NCI-H2171 (cell line): ENCODE results near the gene RPL28.

Source experiments
- DNase-seq: peaks from one replicate; lab custom pipeline; 2025; lab: John Stamatoyannopoulos, UW

Gene RPL28

DNA sequence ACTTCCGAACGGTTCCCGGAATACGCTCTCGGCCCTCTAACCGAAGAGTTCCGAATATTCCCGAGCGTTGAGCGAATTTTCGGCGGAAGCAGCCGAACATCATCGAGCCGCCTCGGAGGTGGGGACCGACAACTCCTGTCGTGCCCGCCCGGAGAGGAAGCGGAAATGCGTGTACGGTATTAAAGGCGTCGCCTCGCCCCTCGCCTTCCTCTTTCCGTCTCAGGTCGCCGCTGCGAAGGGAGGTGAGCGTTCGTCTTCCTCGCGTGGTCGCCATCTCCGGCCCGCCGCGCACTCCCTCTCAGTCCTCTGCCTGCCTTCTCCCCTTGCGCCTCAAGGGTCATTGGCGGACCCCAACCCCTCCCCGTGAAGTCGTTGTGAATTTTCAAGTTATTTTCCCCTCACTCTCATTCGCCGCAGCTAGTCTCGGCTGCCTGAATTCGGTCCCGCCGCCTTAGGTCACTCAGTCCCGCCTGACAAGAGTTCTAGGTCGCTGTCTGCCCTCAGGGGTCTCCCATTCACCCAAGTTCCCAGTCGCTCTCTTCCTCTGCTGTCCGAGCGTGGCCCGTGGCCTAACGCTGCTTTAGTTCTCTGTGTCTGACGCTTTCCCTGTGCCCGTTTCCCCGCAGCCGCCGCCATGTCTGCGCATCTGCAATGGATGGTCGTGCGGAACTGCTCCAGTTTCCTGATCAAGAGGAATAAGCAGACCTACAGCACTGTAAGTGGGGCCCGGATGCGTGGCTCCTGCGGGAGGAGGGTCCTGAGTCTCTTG, at the start of gene RPL28:
RPL28 (plus strand) TSS at position 209 of the 769 bp plus-strand sequence; CDS start at position 635, 426 bp downstream.
- peak; percentile 97 for DNase-seq

DNA sequence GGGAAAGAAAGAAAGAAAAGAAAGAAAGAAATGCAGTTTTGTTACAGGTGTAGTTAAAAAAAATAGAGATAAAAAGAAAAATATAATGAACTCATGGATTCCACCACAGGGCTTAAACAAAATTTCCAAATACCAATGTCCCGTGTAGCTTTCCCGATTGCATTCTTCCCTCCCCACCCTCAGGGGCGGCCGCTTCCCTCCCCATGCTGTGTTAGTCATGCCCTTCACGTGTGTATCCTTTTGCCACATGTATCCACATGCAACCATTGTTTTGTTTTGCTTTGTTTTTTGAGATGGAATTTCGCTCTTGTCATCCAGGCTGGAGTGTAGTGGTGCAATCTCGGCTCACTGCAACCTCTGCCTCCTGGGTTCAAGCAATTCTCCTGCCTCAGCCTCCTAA, 49.6 kb upstream of the RPL28 start:
- DNase-seq = no peak

DNA sequence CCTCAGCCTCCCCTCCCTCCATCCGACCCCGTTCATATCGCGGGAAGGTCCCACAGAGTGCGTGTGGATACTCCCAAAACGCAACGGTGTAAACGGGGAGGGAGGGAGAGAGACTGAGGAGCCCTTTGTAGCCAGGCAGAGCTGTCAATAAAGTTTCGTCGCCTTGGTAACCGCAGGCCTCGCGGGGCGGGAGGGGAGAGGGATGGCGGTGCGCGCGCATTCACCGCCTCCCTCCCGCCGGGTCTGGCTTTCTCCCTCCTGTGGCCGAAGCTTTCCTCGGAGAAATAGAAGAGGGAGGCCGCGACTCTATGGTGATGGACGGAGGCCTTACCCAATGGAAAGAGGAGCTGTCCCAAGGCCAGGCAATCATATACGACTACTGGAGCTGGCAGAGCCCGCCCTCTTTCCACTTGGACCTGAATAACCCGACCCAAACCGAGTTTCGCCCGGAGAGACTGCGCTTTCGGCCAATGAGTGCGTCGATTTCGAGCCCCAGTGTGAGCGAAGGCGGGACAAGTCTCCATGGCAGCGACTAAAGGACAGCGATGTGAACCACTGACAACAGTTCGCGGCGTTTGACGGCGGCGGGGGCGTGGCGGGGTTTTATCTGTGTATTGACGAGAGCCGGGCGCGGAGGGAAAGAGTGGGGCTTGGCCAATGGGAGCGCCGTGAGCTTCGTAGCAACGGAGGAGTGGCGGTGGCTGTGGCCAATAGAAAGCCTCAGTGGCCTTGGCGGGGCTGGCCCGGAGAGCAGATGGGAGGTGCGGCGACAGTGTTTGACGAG, 46.4 kb upstream of the RPL28 start, which contains the start of gene KMT5C:
KMT5C (plus strand) TSS at position 772 of the 784 bp plus-strand sequence. CDS start 2,061 bp downstream, outside the sequence.
- peak; percentile 100 for DNase-seq

DNA sequence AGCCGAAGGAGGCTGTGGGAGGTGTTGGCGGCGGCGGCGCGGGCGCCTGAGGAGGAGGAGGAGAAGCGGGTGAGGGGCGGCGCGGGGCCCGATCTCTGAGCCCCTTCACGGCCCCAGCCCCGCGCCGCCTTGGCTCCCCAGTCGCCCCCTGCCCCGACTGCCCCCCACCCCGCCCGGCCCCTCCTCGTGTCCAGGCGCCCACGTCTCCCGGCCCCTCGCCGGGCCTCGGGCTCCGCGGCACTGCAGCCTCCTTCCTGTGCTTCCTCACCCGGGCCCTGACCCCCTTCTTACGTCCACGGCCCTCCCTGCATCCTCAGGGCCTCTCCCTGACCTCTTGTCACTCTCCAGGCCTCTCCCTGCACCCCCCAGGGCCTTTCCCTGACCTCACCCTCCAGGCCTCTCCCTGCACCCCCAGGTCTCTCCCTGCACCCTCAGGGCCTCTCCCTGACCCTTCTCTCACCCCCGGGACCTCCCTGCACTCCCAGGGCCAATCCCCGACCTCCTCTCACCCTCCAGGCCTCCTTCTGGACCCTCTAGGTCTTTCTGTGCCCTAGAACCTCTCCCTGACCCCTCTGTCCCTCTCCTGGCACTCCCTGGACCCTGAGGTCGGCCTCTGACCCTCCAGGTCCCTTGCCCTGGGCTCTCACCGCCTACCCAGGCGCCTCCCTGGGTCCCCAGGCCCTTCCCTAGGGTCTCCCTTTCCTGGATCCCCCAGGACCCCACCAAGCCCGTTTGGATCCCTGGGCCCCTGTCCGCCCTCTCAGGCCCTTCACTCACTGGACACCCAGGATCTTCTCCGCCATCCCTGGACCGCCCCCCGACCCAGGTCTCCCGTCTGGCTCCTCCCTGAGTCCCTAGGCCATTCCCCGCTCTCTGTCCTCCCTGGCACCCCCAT, 45.6 kb upstream of the RPL28 start:
- DNase-seq = no peak

DNA sequence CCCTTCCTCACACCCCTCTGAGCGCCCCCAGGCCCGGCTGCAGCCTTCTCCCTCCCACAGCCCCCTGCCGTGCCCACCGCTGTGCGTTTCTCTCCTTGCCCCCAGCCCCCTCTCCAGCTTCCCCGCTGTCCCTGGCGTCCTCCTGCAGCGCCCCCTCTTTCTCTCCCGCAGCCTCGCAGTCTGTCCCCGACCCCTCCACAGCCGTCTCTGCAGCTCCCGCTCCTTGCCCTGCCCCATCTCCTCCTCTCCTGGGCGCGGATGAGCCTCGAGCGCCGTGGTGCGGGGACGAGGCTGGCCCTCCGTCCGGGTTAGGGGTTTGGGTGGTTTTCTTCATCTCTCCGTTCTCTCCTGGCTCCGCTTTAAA, 45.0 kb upstream of the RPL28 start:
- DNase-seq = peak; percentile 74

DNA sequence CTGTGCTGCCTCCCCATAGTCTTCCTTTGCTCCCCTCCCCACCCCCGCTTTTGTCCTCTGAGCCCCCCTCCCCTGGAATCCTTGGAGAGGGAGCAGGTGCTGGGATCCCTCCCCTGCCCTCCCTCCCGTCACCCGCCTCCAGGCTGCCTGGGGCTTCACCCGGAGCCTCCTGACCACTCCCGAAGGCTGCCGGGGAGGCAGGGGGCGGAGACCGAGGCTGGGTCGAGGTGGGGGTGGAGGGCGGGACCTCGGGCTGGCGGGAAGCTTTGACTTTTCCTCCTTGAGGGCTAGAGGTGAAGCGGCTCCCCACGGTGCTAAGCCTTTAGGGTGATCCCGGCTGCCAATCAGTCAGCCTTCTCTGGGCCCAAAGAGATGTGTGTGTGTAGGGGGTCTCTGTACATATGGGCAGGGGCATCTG, 44.6 kb upstream of the RPL28 start:
- peak; percentile 88 for DNase-seq

DNA sequence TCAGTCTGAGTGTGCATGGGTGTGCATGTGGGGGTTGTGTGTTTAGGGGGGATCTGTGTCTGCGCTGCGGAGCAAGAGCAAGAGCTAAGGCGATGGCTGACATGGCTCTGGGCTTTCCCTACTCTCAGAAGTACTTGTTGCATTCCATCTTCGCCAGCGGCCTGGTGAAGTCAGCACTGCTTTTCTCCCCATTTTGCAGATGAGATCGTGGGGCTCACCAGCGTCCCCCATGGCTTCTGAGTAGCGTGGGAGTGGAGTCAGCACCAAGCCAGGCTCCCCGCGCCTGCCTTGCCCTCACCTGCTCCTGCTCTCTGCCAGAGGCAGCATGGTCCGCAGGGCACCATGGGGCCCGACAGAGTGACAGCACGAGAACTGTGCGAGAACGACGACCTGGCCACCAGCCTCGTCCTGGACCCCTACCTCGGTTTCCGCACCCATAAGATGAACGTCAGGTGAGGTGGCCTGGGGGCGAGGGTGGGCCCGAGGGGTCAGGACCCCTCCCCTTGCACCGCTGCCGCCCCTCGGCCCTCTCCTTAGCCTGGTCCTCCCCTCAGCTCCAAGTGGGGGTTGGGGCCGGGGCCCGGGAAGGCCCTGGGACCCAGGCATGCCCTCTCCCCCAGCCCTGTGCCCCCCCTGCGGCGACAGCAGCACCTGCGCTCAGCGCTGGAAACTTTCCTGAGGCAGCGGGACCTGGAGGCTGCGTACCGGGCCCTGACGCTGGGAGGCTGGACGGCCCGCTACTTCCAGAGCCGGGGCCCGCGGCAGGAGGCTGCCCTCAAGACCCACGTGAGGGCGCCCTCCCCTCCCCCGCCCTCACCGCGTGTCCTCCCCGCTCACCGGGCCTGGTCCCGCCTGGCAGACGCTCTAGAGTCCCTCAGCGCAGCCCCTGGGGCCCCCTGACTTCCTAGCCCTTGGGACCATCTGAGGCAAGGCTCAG, 43.9 kb upstream of the RPL28 start:
- no peak for DNase-seq

DNA sequence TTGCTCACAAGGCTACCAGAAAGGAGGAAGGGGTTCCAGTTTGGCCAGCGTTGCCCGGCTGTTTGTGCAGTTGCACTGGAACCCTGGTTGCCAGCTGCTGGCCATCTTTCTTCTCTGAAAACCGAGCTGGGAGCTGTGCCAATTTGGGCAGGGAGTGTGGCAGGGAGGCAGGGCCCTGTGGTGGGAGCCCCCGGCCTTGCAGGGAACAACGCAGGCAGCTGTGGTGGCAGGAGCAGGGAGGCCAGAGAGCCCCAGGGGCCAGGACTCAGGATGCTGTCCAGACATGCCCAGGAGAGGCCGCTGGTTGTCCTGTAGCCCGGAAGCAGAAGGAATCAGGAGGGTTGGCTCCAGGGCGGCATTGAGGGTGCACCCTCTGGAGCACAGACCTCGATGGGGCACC, 41.3 kb upstream of the RPL28 start:
- DNase-seq = no peak

DNA sequence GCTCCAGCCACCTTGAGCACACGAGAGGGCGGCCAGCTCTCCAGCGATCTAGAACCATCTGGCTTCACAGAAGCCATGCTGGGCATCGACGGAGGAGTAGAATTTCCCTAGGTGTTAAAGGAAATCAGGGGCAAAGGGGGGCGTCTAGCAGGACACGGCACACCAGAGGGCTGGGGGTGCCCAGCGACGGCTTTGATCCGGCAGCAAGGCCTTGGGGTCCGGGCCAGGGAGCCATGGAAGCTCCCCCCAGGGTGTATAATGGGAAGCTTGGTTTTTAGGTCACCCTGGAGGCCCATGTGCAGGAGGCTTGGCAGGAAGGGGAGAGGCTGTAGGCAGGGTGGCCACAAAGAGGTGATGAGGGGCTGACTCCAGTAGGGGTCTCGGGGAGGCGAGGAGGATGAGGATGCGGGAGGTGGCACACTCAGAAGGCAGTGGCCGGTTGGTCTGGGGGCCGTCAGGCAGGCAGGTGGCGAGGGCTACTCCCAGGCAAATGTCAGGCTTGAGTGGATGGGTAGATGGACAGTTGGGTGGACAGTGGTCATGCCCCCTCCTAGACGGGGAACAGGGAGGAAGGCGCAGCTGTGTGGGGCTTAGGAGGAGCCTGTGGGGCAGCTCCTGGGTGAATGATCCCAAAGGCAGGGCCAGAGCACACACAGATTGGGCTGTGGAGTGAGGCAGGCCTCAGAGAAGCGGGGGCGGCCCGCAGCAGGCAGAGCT, 40.5 kb upstream of the RPL28 start:
- no peak for DNase-seq

DNA sequence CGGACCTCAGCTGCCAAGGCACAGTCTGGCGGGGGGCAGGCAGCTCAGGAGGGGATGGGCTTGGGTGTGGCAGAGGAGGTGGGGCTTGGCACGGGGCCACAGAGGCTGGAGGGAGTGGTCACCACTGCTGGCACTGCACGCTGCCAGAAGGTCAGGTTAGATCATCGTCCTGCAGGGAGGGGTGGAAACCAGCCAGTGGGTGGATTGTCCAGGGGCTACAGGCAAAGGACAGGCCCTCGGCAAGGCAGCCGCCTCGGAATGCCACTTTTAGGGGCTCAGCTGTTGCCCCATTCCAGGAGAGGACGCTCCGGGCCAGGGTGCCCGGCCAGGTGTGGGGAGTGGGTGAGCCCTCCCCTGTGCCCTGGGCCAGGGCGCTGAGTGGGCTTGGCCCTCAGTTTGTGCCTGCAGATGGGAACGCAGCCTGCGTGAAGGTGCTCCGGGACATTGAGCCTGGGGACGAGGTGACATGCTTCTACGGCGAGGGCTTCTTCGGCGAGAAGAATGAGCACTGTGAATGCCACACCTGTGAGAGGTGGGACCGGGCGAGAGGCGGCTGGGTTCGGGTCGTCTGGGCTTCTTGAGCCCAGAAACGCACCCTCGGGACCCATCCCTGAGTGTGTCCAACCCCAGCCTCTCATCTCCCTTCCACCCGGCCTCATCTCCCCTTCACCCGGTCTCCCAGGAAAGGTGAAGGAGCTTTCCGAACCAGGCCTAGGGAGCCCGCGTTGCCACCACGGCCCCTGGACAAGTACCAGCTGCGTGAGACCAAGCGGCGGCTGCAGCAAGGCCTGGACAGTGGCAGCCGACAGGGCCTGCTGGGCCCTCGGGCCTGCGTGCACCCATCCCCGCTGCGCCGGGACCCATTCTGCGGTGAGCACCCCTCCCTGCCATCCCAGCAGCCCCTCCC, 39.7 kb upstream of the RPL28 start:
- no peak for DNase-seq

DNA sequence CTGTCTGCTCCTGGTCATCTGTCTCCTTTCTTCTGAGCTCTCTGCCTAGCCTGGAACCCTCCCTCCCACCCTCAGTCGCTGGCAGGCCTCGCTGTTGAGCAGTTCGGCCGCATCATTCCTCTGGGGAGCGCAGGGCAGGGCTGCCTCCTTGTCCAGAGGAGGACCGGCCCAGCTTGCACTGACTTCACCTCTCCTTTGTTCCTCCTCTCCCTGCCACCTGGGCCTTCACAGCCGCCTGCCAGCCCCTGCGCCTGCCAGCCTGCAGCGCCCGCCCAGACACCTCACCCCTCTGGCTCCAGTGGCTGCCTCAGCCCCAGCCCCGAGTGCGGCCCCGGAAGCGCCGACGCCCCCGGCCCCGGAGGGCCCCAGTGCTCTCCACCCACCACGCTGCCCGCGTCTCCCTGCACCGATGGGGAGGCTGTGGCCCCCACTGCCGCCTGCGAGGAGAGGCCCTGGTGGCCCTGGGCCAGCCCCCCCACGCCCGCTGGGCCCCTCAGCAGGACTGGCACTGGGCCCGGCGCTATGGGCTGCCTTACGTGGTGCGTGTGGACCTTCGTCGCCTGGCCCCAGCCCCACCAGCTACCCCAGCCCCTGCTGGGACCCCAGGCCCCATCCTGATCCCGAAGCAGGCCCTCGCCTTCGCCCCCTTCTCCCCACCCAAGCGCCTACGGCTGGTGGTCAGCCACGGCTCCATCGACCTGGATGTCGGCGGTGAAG, 38.8 kb upstream of the RPL28 start:
- no peak for DNase-seq

DNA sequence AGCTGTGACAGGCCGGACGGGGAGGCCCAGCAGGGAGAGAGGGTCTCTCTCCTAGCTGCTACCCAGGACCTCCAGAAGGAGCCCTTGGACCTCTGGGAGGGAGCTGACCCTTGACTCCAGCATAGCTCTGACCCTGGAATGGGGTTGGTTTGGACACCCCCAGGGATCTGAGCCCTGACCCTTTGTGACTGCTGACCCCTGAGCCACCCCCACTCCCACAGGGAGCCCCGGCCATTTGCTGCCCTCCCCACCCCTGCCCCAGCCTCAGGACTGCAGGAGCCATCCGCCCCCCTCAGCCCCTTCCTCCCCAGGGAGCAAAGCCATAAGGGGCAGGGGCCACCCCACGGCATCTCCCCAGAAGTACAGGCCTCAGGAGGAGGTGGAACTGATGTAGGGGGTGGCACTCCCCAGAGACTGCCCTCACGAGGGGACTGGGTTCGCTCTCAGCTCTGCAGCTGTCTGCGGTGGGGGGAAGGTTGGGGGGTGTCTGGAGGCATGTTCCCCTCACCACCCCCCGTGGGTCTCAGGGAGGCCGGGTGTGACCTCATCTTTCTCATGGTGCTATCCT, 38.2 kb upstream of the RPL28 start:
- DNase-seq = no peak

DNA sequence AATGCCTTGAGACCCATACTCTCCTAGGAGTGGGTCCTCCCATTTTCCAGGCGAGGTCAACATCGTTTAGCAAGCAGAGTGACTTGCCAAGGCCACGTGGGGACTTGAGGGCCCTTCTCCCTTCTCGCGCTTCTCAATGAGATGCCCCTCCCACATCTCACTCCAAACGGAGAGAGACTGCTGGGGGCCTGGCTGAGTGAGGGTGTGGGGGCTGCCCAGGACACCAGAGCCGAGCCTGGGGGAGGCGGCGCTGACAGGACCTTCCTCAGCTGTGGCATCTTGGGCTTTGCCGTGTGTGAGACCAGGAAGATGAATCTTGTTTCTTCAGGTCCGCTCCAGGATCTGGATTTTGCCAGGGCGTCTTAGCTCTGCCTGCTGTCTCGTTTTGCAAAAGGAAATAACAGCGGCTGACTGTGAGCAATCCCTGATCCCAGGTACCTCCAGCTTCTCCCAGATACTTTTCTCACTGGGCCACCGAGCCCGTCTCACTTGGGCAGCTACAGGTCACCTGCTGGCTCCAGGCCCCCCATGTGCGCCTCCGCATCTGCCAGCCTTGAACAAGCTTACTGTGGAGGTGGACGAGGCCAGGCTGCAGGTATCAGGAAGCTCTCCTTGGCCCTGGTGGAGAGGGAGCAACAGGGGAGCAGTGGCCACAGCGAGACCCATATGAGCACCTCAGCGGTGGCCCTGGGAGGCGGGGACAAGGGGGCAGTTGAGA, 37.3 kb upstream of the RPL28 start:
- DNase-seq = no peak

DNA sequence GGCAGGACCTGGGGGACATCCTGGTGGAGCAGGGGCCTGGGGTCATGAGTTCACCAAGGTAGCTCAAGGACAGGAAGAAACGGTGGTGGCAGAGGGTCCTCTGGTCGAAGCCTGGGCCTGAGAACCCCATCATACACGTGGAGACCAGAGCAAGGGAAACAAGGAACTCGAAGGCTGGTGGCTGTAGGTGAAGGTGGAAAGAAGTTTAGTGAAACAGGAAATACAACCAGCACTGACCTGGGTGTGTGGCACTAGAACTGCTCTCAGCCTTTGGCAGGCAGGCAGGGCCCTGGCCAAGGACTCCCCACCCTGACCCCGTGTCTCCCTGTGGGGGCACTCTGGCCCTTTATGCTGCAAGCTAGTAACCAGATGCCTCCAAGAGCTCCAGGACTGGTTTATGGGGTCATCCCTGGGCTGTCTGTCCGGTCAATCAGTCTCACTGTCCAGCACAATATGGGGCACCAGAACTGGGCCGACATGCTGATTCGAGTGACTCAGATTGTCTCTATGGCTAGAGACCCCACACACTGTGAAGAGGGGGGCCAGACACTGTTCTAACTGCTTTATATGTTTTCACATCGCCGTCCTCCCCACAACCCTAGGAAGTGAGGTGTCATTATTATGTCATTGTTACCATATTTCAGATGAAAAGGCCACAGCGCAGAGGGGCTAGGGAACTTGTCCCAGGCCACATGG, 35.0 kb upstream of the RPL28 start:
- no peak for DNase-seq

DNA sequence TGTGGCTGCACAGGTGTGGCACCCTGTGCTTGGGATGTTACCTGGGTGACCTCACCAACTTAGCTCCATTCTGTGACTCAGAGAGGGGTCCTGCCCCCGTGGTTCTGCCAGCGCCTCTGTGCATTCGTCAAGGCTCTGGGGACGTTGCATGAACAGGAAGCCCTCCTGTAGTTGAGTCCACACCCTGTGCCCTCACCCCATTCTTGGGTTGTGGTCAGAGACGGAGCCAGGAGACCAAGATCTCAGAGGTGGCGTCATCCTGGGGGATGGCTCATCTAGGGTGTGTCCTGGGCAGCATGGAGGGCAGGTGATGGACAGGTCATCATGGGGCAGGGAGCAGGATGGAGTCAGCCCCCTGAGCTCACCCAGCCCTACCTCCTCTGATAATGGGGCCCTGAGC, 33.7 kb upstream of the RPL28 start:
- DNase-seq = no peak

DNA sequence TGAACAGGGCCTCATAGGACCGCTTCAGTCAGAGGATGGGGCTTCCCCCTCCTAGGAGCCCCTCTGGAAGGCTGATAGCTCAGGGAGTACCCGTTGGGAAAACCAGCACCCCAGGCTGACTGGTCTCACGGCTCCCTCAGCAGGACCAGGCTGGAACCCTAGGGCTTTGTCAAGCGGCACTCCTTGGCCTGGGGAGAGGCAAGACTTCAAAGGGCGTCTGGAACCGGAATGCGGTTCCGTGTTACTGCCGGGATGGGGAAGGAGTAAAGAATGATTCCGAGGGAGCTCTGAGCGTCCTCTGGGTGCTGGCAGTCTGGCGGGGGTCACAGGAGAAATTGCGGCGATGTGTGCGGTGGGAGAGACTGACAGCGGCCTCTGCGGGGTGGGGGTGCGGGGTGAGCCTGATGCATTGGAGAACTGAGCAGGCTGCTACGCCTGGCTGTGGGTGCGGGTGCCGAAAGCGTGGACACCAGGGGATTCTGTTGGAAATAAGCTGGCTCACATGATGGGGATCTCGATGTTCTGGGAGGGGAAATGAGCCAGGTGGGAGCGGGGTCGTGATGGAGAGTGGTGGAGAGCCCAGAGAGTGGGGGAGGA, 33.1 kb upstream of the RPL28 start:
- no peak for DNase-seq

DNA sequence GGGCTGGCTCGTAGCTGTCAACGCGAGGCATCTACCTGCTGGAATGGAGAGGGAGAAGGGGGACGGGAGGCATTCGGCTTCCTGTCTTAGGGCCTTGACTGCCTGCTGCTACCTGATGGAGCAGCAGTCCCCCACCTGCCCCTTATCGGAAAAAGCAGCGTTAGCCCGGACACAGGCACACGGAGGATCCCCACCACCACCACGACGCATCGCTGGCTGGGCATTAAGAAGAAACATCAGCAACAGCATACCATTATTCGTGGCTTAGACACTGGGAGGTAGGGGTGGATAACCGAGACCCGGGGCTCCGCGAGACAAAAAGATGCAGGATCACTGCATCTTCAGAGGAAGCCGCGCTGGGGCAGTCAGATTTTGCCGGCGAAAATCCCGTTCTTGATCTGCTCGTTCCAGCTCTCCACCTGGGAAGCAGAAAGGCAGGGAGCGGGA, 32.4 kb upstream of the RPL28 start:
- no peak for DNase-seq
